ENCODE results near the gene C5AR2.
A peak's percentile ranks its signal among the peaks of the same experiment; 100 is the strongest.

The C5AR2 gene

GRCh38 chr19:47305309-47305751, 26.6 kb upstream of the C5AR2 start:
- TF ChIP-seq, protein P1, sequence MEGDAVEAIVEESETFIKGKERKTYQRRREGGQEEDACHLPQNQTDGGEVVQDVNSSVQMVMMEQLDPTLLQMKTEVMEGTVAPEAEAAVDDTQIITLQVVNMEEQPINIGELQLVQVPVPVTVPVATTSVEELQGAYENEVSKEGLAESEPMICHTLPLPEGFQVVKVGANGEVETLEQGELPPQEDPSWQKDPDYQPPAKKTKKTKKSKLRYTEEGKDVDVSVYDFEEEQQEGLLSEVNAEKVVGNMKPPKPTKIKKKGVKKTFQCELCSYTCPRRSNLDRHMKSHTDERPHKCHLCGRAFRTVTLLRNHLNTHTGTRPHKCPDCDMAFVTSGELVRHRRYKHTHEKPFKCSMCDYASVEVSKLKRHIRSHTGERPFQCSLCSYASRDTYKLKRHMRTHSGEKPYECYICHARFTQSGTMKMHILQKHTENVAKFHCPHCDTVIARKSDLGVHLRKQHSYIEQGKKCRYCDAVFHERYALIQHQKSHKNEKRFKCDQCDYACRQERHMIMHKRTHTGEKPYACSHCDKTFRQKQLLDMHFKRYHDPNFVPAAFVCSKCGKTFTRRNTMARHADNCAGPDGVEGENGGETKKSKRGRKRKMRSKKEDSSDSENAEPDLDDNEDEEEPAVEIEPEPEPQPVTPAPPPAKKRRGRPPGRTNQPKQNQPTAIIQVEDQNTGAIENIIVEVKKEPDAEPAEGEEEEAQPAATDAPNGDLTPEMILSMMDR (IDR thresholded peaks at IDR 0.05; ENCODE audit: borderline replicate concordance, control extremely low read depth, extremely low read depth, insufficient read depth, missing control alignments): peak; percentile 87
- peak; percentile 50 for DNase-seq (ENCODE audit: low spot score)
- in situ Hi-C loops (cut with MboI; ENCODE audit: low sequenced_read_pairs, unreplicated experiment): no loop called here

DNA sequence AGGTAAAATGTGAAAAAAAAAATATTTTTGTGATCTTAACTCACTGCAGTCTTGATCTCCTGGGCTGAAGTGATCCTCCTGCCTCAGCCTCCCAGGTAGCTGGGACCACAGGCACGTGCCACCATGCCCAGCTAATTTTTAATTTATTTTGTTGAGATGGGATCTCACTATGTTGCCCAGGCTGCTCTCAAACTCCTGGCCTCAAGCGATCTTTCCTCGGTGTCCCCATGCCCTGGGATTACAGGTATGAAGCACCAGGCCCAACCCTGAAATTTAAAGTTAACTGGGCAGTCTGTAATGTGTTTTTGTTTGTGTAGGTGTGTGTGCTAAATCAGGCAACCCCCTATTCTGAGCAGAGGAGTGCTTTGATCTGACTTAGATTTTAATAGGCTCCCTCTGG, 25.7 kb upstream of the C5AR2 start:
- DNase-seq (ENCODE audit: low spot score): no peak
- in situ Hi-C loops (cut with MboI; ENCODE audit: low sequenced_read_pairs, unreplicated experiment): no loop called here
- TF ChIP-seq, protein P1 (IDR thresholded peaks at IDR 0.05; ENCODE audit: borderline replicate concordance, control extremely low read depth, extremely low read depth, insufficient read depth, missing control alignments): no peak

DNA sequence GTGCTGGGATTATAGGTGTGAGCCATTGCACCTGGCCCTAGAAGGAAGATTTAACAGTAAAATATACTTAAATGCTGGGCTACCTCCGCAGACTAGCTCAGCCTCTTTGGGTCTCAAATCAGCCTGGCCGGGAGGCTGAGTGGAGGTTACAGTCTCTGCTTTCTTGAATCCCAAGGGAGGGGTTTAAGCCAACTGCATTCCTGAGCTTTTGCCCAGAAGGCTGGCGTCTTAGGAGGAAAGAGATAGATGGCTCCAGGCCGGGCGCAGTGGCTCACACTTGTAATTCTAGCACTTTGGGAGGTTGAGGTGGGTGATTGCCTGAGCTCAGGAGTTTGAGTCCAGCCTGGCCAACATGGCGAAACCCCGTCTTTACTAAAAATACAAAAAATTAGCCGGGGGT, 22.9 kb upstream of the C5AR2 start:
- DNase-seq (ENCODE audit: low spot score): no peak
- TF ChIP-seq, protein P1 (IDR thresholded peaks at IDR 0.05; ENCODE audit: borderline replicate concordance, control extremely low read depth, extremely low read depth, insufficient read depth, missing control alignments): no peak
- in situ Hi-C loops (cut with MboI; ENCODE audit: low sequenced_read_pairs, unreplicated experiment): no loop called here

DNA sequence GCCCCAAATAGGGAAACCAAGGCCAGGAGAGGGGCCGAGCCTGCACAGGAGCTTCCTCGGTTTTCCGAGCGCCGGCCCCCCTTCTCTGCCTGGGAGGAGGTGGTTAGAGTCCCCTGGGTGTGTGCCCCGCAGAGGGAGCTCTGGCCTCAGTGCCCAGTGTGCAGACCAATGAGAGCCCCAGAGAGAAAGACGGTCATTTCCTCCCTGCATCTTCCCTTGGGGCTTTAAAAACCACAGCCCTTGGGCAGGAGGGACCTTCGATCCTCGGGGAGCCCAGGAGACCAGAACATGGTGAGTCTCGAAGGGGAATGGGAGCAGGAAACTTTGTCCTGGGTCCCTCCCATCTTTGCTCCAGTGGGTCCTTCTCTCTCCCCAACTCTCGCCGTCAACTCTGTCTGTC, 22.4 kb upstream of the C5AR2 start, which contains the start of gene C5AR1:
Gene C5AR1 (plus strand): TSS at position 254 of the 400 bp plus-strand sequence. CDS start 35 bp downstream, at position 289.
- TF ChIP-seq, protein P1 (IDR thresholded peaks at IDR 0.05; ENCODE audit: borderline replicate concordance, control extremely low read depth, extremely low read depth, insufficient read depth, missing control alignments): no peak
- in situ Hi-C loops (cut with MboI; ENCODE audit: low sequenced_read_pairs, unreplicated experiment): no loop called here
- no peak for DNase-seq (ENCODE audit: low spot score)

GRCh38 chr19:47310323-47310722, 21.7 kb upstream of the C5AR2 start:
- TF ChIP-seq, protein P1 (IDR thresholded peaks at IDR 0.05; ENCODE audit: borderline replicate concordance, control extremely low read depth, extremely low read depth, insufficient read depth, missing control alignments): no peak
- in situ Hi-C loops (cut with MboI; ENCODE audit: low sequenced_read_pairs, unreplicated experiment): no loop called here
- no peak for DNase-seq (ENCODE audit: low spot score)

DNA sequence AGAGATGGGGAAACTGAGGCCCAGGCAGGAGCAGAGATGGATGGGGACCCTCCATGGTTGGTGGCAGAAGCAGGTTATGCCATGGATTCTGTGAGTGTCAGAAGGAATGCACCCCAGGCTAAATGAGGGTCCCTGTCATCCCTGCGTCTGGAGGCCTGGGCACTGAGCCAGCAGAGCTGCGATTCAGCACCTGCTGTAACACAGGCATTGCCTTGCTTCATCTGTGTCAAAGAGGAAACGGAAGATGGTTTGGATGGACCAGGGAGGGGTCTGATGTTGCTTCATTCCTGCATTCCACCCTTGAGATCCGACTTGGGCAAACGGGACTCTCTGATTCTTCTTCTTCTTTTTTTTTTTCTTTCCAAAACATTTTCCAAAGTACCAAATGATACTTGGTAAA, 21.2 kb upstream of the C5AR2 start:
- in situ Hi-C loops (cut with MboI; ENCODE audit: low sequenced_read_pairs, unreplicated experiment): no loop called here
- no peak for DNase-seq (ENCODE audit: low spot score)
- TF ChIP-seq, protein P1 (IDR thresholded peaks at IDR 0.05; ENCODE audit: borderline replicate concordance, control extremely low read depth, extremely low read depth, insufficient read depth, missing control alignments): no peak

Measured in GM13976 (cell line).